Esophagus (tissue), 2 donors: ENCODE results near the gene SND1. TPM values are rescaled to one million over a fixed set of nuclear protein-coding genes. Genes with fewer than 3 reads are reported as not detected.

Experiments used
- H3K27ac ChIP-seq, 2 donors: one replicate each; pipeline ENCODE4 v1.5.1; 2013; ENCODE audit warnings: low read depth in 2 of 2, mild to moderate bottlenecking in 2 of 2, inconsistent platforms in 1 of 2, low read length in 1 of 2, moderate library complexity in 1 of 2
- H3K27me3 ChIP-seq, 2 donors: one replicate each; pipeline ENCODE4 v1.6.1; 2013; ENCODE audit warnings: low read length in 2 of 2, control low read depth in 1 of 2, mild to moderate bottlenecking in 1 of 2; ENCODE audit not compliant: insufficient read depth in 2 of 2, control insufficient read depth in 1 of 2
- H3K36me3 ChIP-seq, 2 donors: one replicate each; pipeline ENCODE4 v1.6.1; 2013; ENCODE audit warnings: low read length in 1 of 2; ENCODE audit not compliant: control insufficient read depth in 2 of 2, insufficient read depth in 2 of 2
- H3K4me1 ChIP-seq, 2 donors: one replicate each; pipeline ENCODE4 v1.6.1; 2013; ENCODE audit warnings: low read length in 1 of 2; ENCODE audit not compliant: control insufficient read depth in 2 of 2, insufficient read depth in 2 of 2
- H3K4me3 ChIP-seq, 2 donors: one replicate each; pipeline ENCODE4 v1.5.1; 2013; ENCODE audit warnings: low read length in 2 of 2, mild to moderate bottlenecking in 2 of 2, low read depth in 1 of 2, moderate library complexity in 1 of 2
- H3K9me3 ChIP-seq, 2 donors: one replicate each; pipeline ENCODE4 v1.6.1; 2013; ENCODE audit warnings: mild to moderate bottlenecking in 2 of 2, low read depth in 1 of 2, low read length in 1 of 2, moderate library complexity in 1 of 2; ENCODE audit not compliant: control insufficient read depth in 2 of 2, insufficient read depth in 1 of 2
- WGBS, 2 donors: extraction: QIAGEN DNeasy Blood & Tissue Kit; methylation state at CpG; one replicate each; pipeline ENCODE4 v1.1.7; 2013; 5-methylcytosine and 5-hydroxymethylcytosine counted together
- polyA plus RNA-seq, 2 donors: library from polyadenylated mRNA; stranded (reverse); fragments of 200-250 nt; gene quantifications; one replicate each; pipeline ENCODE4 v1.2.3, GENCODE V29; 2013
- donor health status: healthy with polysubstance abuse.
- donor health status: Bipolar disorder and iron deficiency.

SND1 gene
- polyA plus RNA-seq, 2 donors: 23.1 to 44.4 TPM

DNA sequence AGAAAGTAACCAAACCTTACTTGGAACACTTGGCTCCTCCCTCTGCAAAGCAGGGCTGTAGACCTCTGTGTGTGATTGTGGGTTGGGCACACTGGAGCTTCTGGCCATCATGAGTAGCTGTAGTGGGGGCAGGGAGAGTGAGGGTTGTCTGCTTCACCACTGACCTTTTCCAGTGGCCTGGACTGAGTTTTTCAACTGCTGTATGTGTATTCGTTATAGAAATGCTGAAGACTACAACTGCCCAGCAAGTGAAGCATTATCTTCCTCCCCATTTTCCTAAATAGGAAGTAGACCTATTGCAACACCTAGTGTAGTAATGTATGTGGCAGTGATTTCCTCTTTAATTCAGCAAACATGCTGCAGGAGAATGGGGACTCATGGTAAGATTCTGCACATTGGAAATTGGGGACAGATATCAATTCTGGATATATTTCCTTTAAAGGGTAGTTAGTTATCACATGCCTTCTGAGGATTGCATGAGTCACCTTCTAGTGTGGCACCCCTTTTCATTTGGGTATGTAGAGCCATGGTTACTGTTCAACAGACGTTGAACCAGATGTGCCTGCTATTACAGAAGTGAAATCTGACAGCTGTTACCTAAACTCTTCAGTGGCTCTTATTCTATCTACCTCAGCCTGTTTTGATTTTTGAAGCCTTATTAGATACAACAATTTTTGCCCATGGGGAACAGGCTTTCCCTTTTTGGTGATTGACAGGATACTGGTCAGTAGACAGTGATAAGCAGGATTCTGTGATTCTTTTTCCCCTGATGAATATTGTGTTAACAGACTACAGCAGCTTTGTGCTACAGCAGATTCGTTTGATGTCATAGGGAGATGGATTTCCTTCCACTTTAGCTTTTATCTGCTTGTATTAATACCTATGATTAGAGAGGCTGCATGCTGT is 130.9 kb downstream of the SND1 start:
- Histone ChIP-seq H3K4me3 (no peak overlapping the region), H3K27me3 (no peaks in the 10 kb centered on the region), H3K27ac (no peak overlapping the region), H3K9me3 (no peaks in the 10 kb centered on the region), H3K36me3 (no peaks in the 10 kb centered on the region), H3K4me1 (no peaks in the 10 kb centered on the region)
- WGBS, 2 donors: 70 to 73% methylated on average over 3 of the region's 3 CpGs

DNA sequence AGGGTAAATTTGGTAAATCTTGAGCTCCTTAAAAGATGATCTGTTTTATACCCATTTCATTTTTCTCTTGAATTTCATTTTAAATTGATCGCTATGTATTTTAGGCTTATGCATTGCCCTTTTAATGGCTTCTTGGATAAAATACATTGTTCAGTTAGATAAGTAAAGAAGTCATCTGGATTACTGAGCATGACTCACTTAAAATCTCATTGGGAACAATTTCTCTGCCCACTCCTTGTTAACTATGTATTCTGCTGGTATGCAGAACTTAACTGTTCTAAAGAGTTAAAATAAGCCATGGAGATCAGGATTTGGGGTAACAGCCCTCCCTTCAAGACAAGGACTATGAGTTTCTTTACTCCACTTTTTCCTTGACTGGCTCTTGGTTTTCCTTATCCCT is 134.2 kb downstream of the SND1 start:
- Histone ChIP-seq H3K9me3 (no peaks in the 10 kb centered on the region), H3K27me3 (no peaks in the 10 kb centered on the region), H3K4me1 (no peaks in the 10 kb centered on the region), H3K27ac (no peak overlapping the region), H3K36me3 (peaks cover 0 to 2% of the 10 kb centered on the region in 2 donors), H3K4me3 (no peak overlapping the region)
- WGBS, 2 donors: 93 to 96% methylated on average over 1 of the region's 1 CpG

DNA sequence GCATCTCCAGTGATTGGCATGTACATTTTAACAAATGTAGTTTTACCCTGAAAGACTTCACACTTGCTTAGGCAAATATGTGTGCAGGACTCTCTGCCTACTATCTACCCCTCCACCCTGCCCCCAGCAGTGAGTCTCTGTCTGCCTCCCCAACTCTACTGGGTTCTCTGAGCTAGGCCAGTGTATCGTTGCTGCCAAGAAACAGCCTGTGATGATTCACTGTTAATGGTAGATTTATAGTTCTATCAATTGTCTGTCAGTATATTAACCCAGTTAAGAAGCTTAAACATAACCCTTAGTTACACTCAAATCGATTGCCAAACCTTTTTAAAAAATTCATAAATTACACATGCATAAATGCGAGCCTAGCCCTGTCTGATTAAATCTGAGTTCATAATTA is 137.0 kb downstream of the SND1 start:
- Histone ChIP-seq H3K4me3 (no peak overlapping the region), H3K27me3 (no peaks in the 10 kb centered on the region), H3K36me3 (peaks cover 0 to 2% of the 10 kb centered on the region in 2 donors), H3K4me1 (no peaks in the 10 kb centered on the region), H3K9me3 (no peaks in the 10 kb centered on the region), H3K27ac (no peak overlapping the region)
- 75 to 79% methylated on average over 3 of the region's 3 CpGs for WGBS, 2 donors

DNA sequence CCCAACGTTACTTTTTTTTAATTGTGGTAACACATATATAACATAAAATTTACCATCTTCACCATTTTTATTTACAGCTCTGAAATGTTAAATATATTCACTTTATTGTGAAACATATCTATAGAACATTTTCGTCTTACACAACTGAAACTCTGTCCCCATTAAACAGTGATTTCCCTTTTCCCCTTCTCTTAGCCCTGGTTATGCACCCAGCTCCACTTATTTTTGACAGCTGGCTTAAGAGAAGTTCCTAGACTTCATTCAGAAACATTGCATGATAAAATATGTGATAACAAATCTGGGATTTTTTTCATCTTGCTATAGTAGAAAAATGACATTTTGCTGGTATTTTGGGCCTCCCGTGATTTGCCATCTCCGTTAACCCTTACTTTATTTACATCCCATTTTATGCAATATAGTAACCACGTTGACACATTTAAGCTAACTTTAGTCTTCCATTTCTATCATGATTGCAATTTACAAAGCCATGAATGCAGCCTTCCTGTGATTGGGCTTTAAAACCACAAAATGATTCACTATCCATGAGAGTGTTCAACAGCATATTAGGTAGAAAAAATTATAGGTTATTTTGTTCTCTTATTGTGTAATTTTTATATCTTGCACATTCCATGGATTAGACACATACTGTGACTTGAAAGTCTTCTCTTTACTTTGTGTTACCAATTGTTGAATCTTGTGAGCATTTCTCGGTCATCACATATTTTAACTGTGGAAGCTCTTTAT is 139.6 kb downstream of the SND1 start:
- Histone ChIP-seq H3K4me3 (no peak overlapping the region), H3K27ac (no peak overlapping the region), H3K27me3 (no peaks in the 10 kb centered on the region), H3K4me1 (no peaks in the 10 kb centered on the region), H3K9me3 (no peaks in the 10 kb centered on the region), H3K36me3 (peaks cover 0 to 2% of the 10 kb centered on the region in 2 donors)
- WGBS, 2 donors: 84 to 90% methylated on average over 6 of the region's 6 CpGs

DNA sequence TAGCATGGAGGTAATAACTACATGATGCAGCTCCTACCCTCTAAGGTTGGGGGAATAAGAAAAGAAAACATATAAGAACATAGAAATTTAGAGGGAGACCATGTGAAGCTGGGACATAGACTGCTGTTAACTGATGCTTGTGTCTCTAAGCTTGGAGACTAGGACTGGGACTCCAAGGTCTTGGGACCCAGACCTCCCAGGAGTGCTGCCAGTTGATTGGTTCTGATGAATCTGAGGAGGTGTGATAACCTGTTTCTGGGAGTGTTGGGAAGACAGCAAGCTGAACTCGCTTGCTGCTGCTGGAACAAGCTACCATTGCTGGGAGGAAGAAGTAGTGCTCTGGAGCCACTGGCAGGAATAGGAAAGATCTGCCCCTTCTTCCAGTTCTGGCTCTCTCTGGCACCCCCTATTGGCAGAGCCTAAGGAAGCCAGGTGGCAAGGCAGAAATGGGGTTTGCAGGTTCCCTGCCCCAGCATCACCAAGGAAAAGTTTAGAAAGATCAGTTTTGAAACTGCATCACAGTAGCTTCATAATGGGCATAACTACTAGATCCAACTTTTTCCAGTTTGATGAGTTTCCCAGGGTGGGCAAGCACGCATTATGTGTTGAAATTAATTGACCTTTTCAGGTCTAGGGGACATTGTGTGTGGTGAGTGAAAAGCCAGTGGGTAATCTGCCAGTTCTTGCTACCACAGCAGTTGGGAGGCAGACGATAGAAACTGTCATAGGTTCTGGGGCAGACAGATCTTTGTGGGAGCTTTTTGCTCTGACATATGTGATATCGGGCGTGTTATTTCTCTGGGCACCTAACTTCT is 140.7 kb downstream of the SND1 start:
- Histone ChIP-seq H3K4me1 (no peaks in the 10 kb centered on the region), H3K27me3 (no peaks in the 10 kb centered on the region), H3K9me3 (no peaks in the 10 kb centered on the region), H3K27ac (no peak overlapping the region), H3K4me3 (no peak overlapping the region), H3K36me3 (peaks cover 0 to 2% of the 10 kb centered on the region in 2 donors)
- WGBS, 2 donors: 94 to 96% methylated on average over 5 of the region's 5 CpGs

DNA sequence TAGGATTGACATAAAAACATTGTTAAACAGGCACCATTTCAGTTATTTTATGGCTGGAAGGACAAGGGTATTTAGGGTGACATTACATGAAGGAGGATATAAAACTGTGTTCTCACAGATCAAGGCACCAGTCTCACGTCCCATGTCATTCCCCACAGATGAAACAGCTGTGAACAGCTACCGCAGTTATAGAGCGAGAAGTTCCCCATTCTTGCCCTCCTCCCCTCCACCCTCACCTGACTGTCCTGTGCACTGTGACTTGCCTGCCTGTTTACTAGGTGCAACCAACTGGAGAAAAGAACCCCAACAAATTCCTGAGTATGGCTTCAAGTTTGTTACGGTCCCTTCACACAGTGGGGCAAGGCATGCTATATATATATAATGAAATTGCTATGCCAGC is 141.6 kb downstream of the SND1 start:
- no peaks in the 10 kb centered on the region for H3K4me1 ChIP-seq
- H3K27me3 ChIP-seq: no peaks in the 10 kb centered on the region
- H3K27ac ChIP-seq: no peak overlapping the region
- no peaks in the 10 kb centered on the region for H3K9me3 ChIP-seq
- peaks cover 0 to 2% of the 10 kb centered on the region in 2 donors for H3K36me3 ChIP-seq
- no peak overlapping the region for H3K4me3 ChIP-seq
- 91 to 95% methylated on average over 4 of the region's 4 CpGs for WGBS, 2 donors

DNA sequence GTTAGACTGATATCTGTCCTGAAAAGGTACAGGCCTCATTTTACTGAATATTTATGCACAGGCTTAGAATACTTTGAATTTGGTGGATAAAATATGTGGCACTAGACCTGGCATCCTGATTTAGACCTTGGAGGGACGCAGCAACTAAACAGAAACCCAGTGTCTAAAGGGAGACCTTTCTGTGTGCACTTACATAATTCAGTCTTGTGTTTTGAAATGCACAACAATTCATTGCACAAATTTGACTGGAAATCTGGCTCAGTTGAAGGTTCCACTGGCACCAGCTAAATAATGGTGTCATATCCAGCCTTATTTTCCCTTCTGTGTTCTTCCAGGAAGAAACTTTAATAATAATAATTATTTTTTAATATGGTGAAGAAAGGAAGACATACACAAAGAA is 142.1 kb downstream of the SND1 start:
- peaks cover 0 to 2% of the 10 kb centered on the region in 2 donors for H3K36me3 ChIP-seq
- 87 to 89% methylated on average over 1 of the region's 1 CpG for WGBS, 2 donors
- no peaks in the 10 kb centered on the region for H3K9me3 ChIP-seq
- H3K4me3 ChIP-seq: no peak overlapping the region
- no peaks in the 10 kb centered on the region for H3K27me3 ChIP-seq
- H3K4me1 ChIP-seq: no peaks in the 10 kb centered on the region
- H3K27ac ChIP-seq: no peak overlapping the region

DNA sequence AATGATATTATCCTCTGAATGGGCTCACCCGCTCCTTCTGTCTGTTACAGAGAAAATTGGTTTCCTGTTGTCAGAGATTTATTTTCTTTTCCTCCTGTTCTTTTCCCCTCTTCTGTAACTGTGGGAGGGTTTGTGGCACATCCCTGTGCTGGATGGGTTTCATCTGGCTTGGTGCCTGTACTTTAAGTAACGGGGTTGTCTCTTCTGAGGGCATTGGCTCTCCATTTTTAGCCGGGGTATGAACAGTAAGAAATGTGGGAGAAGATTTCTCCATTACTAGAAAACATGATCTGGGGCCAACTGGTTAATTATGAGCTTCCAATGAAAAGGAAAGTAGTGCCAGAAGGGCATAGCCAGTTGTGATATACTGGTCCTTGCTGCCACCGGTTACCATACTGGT is 142.6 kb downstream of the SND1 start:
- H3K27me3 ChIP-seq: no peaks in the 10 kb centered on the region
- 68 to 83% methylated on average over 4 of the region's 4 CpGs for WGBS, 2 donors
- H3K4me3 ChIP-seq: no peak overlapping the region
- H3K36me3 ChIP-seq: peaks cover 0 to 2% of the 10 kb centered on the region in 2 donors
- no peaks in the 10 kb centered on the region for H3K9me3 ChIP-seq
- no peaks in the 10 kb centered on the region for H3K4me1 ChIP-seq
- no peak overlapping the region for H3K27ac ChIP-seq

DNA sequence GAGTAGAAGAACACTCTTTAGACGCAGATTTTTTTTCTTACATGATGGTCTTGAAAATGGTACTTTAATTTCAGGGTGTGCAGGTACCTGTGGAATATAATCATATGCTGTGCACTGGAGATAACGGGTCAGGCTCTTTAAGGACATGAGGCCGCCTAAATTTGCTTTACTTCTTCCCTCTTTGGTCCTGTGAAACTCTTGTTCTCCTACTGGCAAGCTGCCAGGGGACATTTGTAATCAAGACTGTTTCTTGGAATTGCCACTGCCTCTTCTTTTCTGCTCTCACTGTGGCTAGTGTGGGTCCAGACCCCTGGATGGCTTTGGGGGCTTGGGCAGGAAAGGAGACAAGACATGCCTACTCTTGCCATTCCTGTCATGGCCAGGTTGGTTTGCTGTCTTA is 146.0 kb downstream of the SND1 start:
- WGBS, 2 donors: 69 to 81% methylated on average over 3 of the region's 3 CpGs
- Histone ChIP-seq H3K4me3 (no peak overlapping the region), H3K9me3 (no peaks in the 10 kb centered on the region), H3K27me3 (no peaks in the 10 kb centered on the region), H3K36me3 (no peaks in the 10 kb centered on the region), H3K27ac (no peak overlapping the region), H3K4me1 (no peaks in the 10 kb centered on the region)
